TTC549 (cell line): ENCODE results near the gene SEC62.
"Not testable (repeated sequence)": the region's sequence is repeated elsewhere in the genome, so short reads cannot be mapped to it uniquely, and the experiment has no call there.

Experiments
- FAIRE-seq: peaks from 2 replicates; lab custom pipeline; 2012; peaks lifted over from hg19 to GRCh38; lab: Jason Lieb, UNC

The SEC62 gene

GRCh38 chr3:170016057-170016456 is 49.5 kb downstream of the SEC62 start:
- FAIRE-seq: no peak

- FAIRE-seq: not testable (repeated sequence)
These were observed 52.7 kb downstream of the SEC62 start for GRCh38 chr3:170019306-170019705.

- FAIRE-seq: no peak
These were observed 54.5 kb downstream of the SEC62 start for GRCh38 chr3:170021083-170021482.

- FAIRE-seq: no peak
These were observed 55.7 kb downstream of the SEC62 start for GRCh38 chr3:170022336-170022735.

- no peak for FAIRE-seq
These were observed 56.6 kb downstream of the SEC62 start for GRCh38 chr3:170023165-170023564.

- FAIRE-seq: no peak
These were observed 58.0 kb downstream of the SEC62 start for GRCh38 chr3:170024581-170024980.

GRCh38 chr3:170027233-170028102 is 60.9 kb downstream of the SEC62 start:
- no peak for FAIRE-seq

- FAIRE-seq: no peak
These were observed 66.9 kb downstream of the SEC62 start for GRCh38 chr3:170033489-170033888.

- no peak for FAIRE-seq
These were observed 71.1 kb downstream of the SEC62 start, which contains the start of gene GPR160 for GRCh38 chr3:170037463-170038433. Gene GPR160 (plus strand): TSS chr3:170037995. CDS start chr3:170083973, 45,978 bp downstream.

GRCh38 chr3:170038434-170039110 is 72.0 kb downstream of the SEC62 start:
- FAIRE-seq: no peak

GRCh38 chr3:170040418-170040817 is 73.8 kb downstream of the SEC62 start:
- FAIRE-seq: no peak

- no peak for FAIRE-seq
These were observed 76.9 kb downstream of the SEC62 start for GRCh38 chr3:170043506-170043905.

GRCh38 chr3:170044271-170044670 is 77.7 kb downstream of the SEC62 start:
- FAIRE-seq: no peak

- FAIRE-seq: no peak
These were observed 78.2 kb downstream of the SEC62 start for GRCh38 chr3:170044795-170045244.

GRCh38 chr3:170046269-170047132 is 79.9 kb downstream of the SEC62 start:
- FAIRE-seq: no peak

- no peak for FAIRE-seq
These were observed 80.5 kb downstream of the SEC62 start for GRCh38 chr3:170047133-170047404.
